ENCODE data around the gene TOPAZ1. TPM values are rescaled to one million over a fixed set of nuclear protein-coding genes. Genes with fewer than 3 reads are reported as not detected.

The TOPAZ1 gene
- total RNA-seq, 1 donor from 2014 or later = not detected

- DNase-seq (ENCODE audit: low spot score) = no peak
- Mint-ChIP-seq H3K4me3 (ENCODE audit: unreplicated experiment) (no peak overlapping the region), H3K27ac (ENCODE audit: unreplicated experiment) (no peak overlapping the region), H3K27me3 (ENCODE audit: unreplicated experiment) (no peaks in the 10 kb centered on the region), H3K4me1 (ENCODE audit: unreplicated experiment) (no peaks in the 10 kb centered on the region), H3K36me3 (ENCODE audit: low read depth, unreplicated experiment) (no peaks in the 10 kb centered on the region), H3K9me3 (ENCODE audit: unreplicated experiment) (no peaks in the 10 kb centered on the region)
- no peak for TF ChIP-seq CTCF (IDR thresholded peaks at IDR 0.05; ENCODE audit: unreplicated experiment)
Observed at GRCh38 chr3:44365952-44366351, 124.3 kb downstream of the TOPAZ1 start.

GRCh38 chr3:44375450-44375849 is 133.8 kb downstream of the TOPAZ1 start:
- Mint-ChIP-seq H3K36me3 (ENCODE audit: low read depth, unreplicated experiment) (peaks cover 32% of the 10 kb centered on the region), H3K27ac (ENCODE audit: unreplicated experiment) (no peak overlapping the region), H3K9me3 (ENCODE audit: unreplicated experiment) (no peaks in the 10 kb centered on the region), H3K4me1 (ENCODE audit: unreplicated experiment) (peaks cover 2% of the 10 kb centered on the region), H3K4me3 (ENCODE audit: unreplicated experiment) (no peak overlapping the region), H3K27me3 (ENCODE audit: unreplicated experiment) (no peaks in the 10 kb centered on the region)
- DNase-seq (ENCODE audit: low spot score) = no peak
- no peak for TF ChIP-seq CTCF (IDR thresholded peaks at IDR 0.05; ENCODE audit: unreplicated experiment)

Other genes starting within 250 kb of the TOPAZ1 start
- 20.5 TPM for gene TCAIM, start 96.9 kb downstream of the TOPAZ1 start, total RNA-seq (ENCODE audit: unreplicated experiment)
- 31.5 TPM for gene ZNF445, start 235.8 kb downstream of the TOPAZ1 start, total RNA-seq (ENCODE audit: unreplicated experiment)